ENCODE data around the gene ASRGL1. TPM values are rescaled to one million over a fixed set of nuclear protein-coding genes. Genes with fewer than 3 reads are reported as not detected.
A peak's percentile ranks its signal among the peaks of the same experiment; 100 is the strongest.
"Not testable (repeated sequence)": the region's sequence is repeated elsewhere in the genome, so short reads cannot be mapped to it uniquely, and the experiment has no call there.

ASRGL1 gene
- total RNA-seq, 1 donor from 2014 or later = 4.6 TPM

- no peak overlapping the region for H3K27ac ChIP-seq (replicated peaks)
- intact Hi-C loops (cut with micrococcal nuclease) = no loop called here
- no peak overlapping the region for H3K4me3 ChIP-seq
- DNase-seq = no peak
- H3K27me3 ChIP-seq (ENCODE audit: low read depth) = peaks cover 46% of the 10 kb centered on the region
- H3K36me3 ChIP-seq = no peaks in the 10 kb centered on the region
- peaks cover 16% of the 10 kb centered on the region for H3K4me1 ChIP-seq
- TF ChIP-seq CTCF (IDR thresholded peaks at IDR 0.05; ENCODE audit: borderline replicate concordance) = no peak
- H3K9me3 ChIP-seq (replicated peaks) = no peaks in the 10 kb centered on the region
Observed at GRCh38 chr11:62333768-62334167, 3.5 kb upstream of the ASRGL1 start.

GRCh38 chr11:62336949-62337302 is 322 bp upstream of the ASRGL1 start:
- DNase-seq; intact Hi-C loops (cut with micrococcal nuclease); H3K27ac ChIP-seq (replicated peaks); H3K36me3 ChIP-seq; H3K9me3 ChIP-seq (replicated peaks): not testable (repeated sequence)
- Histone ChIP-seq H3K4me3 (peak overlapping the region; percentile 75), H3K4me1 (peaks cover 24% of the 10 kb centered on the region), H3K27me3 (ENCODE audit: low read depth) (peaks cover 32% of the 10 kb centered on the region)

- Histone ChIP-seq H3K27me3 (ENCODE audit: low read depth) (peaks cover 23% of the 10 kb centered on the region), H3K9me3 (replicated peaks) (no peaks in the 10 kb centered on the region), H3K4me1 (peaks cover 24% of the 10 kb centered on the region), H3K4me3 (peak overlapping the region; percentile 75), H3K36me3 (no peaks in the 10 kb centered on the region), H3K27ac (replicated peaks) (no peak overlapping the region)
- no peak for DNase-seq
- intact Hi-C loops (cut with micrococcal nuclease) = no loop called here
- TF ChIP-seq CTCF (IDR thresholded peaks at IDR 0.05; ENCODE audit: borderline replicate concordance) = no peak
Observed at GRCh38 chr11:62338218-62338617, 970 bp downstream of the ASRGL1 start.

- H3K4me3 ChIP-seq = no peak overlapping the region
- no peaks in the 10 kb centered on the region for H3K9me3 ChIP-seq (replicated peaks)
- peaks cover 24% of the 10 kb centered on the region for H3K4me1 ChIP-seq
- H3K36me3 ChIP-seq = no peaks in the 10 kb centered on the region
- H3K27ac ChIP-seq (replicated peaks) = peak overlapping the region; percentile 36
- intact Hi-C loops (cut with micrococcal nuclease) = no loop called here
- peak; percentile 74 for TF ChIP-seq CTCF (IDR thresholded peaks at IDR 0.05; ENCODE audit: borderline replicate concordance)
- H3K27me3 ChIP-seq (ENCODE audit: low read depth) = peaks cover 3% of the 10 kb centered on the region
- DNase-seq = peak; percentile 32
Observed at GRCh38 chr11:62340269-62340901, 3.1 kb downstream of the ASRGL1 start.

- H3K27me3 ChIP-seq (ENCODE audit: low read depth) = no peaks in the 10 kb centered on the region
- no peaks in the 10 kb centered on the region for H3K36me3 ChIP-seq
- TF ChIP-seq CTCF (IDR thresholded peaks at IDR 0.05; ENCODE audit: borderline replicate concordance) = no peak
- no peak overlapping the region for H3K4me3 ChIP-seq
- no peak for DNase-seq
- H3K4me1 ChIP-seq = peaks cover 24% of the 10 kb centered on the region
- H3K27ac ChIP-seq (replicated peaks) = no peak overlapping the region
- intact Hi-C loops (cut with micrococcal nuclease) = no loop called here
- H3K9me3 ChIP-seq (replicated peaks) = no peaks in the 10 kb centered on the region
Observed at GRCh38 chr11:62341588-62341987, 4.3 kb downstream of the ASRGL1 start.

GRCh38 chr11:62343646-62344190 is 6.5 kb downstream of the ASRGL1 start:
- H3K27ac ChIP-seq (replicated peaks); H3K27me3 ChIP-seq (ENCODE audit: low read depth); H3K9me3 ChIP-seq (replicated peaks); intact Hi-C loops (cut with micrococcal nuclease); H3K4me3 ChIP-seq; H3K4me1 ChIP-seq; DNase-seq; H3K36me3 ChIP-seq: not testable (repeated sequence)

Data from left ventricle myocardium inferior (tissue), 1 donor.